ENCODE measurements around the gene DNAJA1.
"Not testable (repeated sequence)": the region's sequence is repeated elsewhere in the genome, so short reads cannot be mapped to it uniquely, and the experiment has no call there.

DNAJA1 gene

GRCh38 chr9:33081128-33081851, 56.2 kb downstream of the DNAJA1 start:
- DNase-seq (ENCODE audit: low read depth in 2 of 2): peak; percentile 72 to 78

- DNase-seq (ENCODE audit: low read depth in 2 of 2): no peak
Observed at GRCh38 chr9:33082128-33082527, 57.1 kb downstream of the DNAJA1 start.

- DNase-seq (ENCODE audit: low read depth in 2 of 2): no peak
Observed at GRCh38 chr9:33082538-33083326, 57.7 kb downstream of the DNAJA1 start.

- not testable (repeated sequence) for DNase-seq (ENCODE audit: low read depth in 2 of 2)
Observed at GRCh38 chr9:33085672-33086071, 60.6 kb downstream of the DNAJA1 start.
